ENCODE measurements around the gene ZNF385C.

Gene ZNF385C

GRCh38 chr17:42133461-42134041, 35.3 kb upstream of the ZNF385C start:
- H3K4me3 ChIP-seq (ENCODE audit: low read length) = no peak overlapping the region

GRCh38 chr17:42132941-42133340, 34.7 kb upstream of the ZNF385C start:
- Histone ChIP-seq H3K36me3 (ENCODE audit: insufficient read depth, low read depth, low read length) (peaks cover 30% of the 10 kb centered on the region), H3K9ac (ENCODE audit: low read depth, low read length) (no peak overlapping the region), H3K27me3 (ENCODE audit: insufficient read depth, low read length) (no peaks in the 10 kb centered on the region), H3K4me1 (ENCODE audit: insufficient read depth, low read length) (no peaks in the 10 kb centered on the region), H3K9me3 (ENCODE audit: insufficient read depth, low read depth, low read length) (no peaks in the 10 kb centered on the region), H3K27ac (ENCODE audit: low read length) (no peak overlapping the region), H3K4me3 (ENCODE audit: low read length) (no peak overlapping the region)

More at GRCh38 chr17:42133461-42134041, 35.3 kb upstream of the ZNF385C start:
- H3K36me3 ChIP-seq (ENCODE audit: insufficient read depth, low read depth, low read length) = peaks cover 24% of the 10 kb centered on the region
- no peaks in the 10 kb centered on the region for H3K4me1 ChIP-seq (ENCODE audit: insufficient read depth, low read length)
- H3K27me3 ChIP-seq (ENCODE audit: insufficient read depth, low read length) = no peaks in the 10 kb centered on the region
- no peak overlapping the region for H3K9ac ChIP-seq (ENCODE audit: low read depth, low read length)
- H3K9me3 ChIP-seq (ENCODE audit: insufficient read depth, low read depth, low read length) = no peaks in the 10 kb centered on the region
- H3K27ac ChIP-seq (ENCODE audit: low read length) = no peak overlapping the region

GRCh38 chr17:42131981-42132432, 33.7 kb upstream of the ZNF385C start:
- no peaks in the 10 kb centered on the region for H3K4me1 ChIP-seq (ENCODE audit: insufficient read depth, low read length)
- H3K36me3 ChIP-seq (ENCODE audit: insufficient read depth, low read depth, low read length) = peaks cover 40% of the 10 kb centered on the region
- no peak overlapping the region for H3K9ac ChIP-seq (ENCODE audit: low read depth, low read length)
- no peak overlapping the region for H3K27ac ChIP-seq (ENCODE audit: low read length)
- H3K4me3 ChIP-seq (ENCODE audit: low read length) = no peak overlapping the region
- no peaks in the 10 kb centered on the region for H3K9me3 ChIP-seq (ENCODE audit: insufficient read depth, low read depth, low read length)
- H3K27me3 ChIP-seq (ENCODE audit: insufficient read depth, low read length) = no peaks in the 10 kb centered on the region

- H3K9ac ChIP-seq (ENCODE audit: low read depth, low read length) = no peak overlapping the region
- H3K4me1 ChIP-seq (ENCODE audit: insufficient read depth, low read length) = no peaks in the 10 kb centered on the region
- H3K4me3 ChIP-seq (ENCODE audit: low read length) = no peak overlapping the region
- no peaks in the 10 kb centered on the region for H3K9me3 ChIP-seq (ENCODE audit: insufficient read depth, low read depth, low read length)
- H3K27ac ChIP-seq (ENCODE audit: low read length) = no peak overlapping the region
- H3K36me3 ChIP-seq (ENCODE audit: insufficient read depth, low read depth, low read length) = peaks cover 46% of the 10 kb centered on the region
- H3K27me3 ChIP-seq (ENCODE audit: insufficient read depth, low read length) = no peaks in the 10 kb centered on the region
These were observed 33.0 kb upstream of the ZNF385C start for GRCh38 chr17:42131232-42131631.

GRCh38 chr17:42130310-42130936, 32.1 kb upstream of the ZNF385C start:
- H3K36me3 ChIP-seq (ENCODE audit: insufficient read depth, low read depth, low read length) = peaks cover 54% of the 10 kb centered on the region

GRCh38 chr17:42129109-42129837, 31.0 kb upstream of the ZNF385C start:
- Histone ChIP-seq H3K4me3 (ENCODE audit: low read length) (no peak overlapping the region), H3K4me1 (ENCODE audit: insufficient read depth, low read length) (no peaks in the 10 kb centered on the region), H3K27ac (ENCODE audit: low read length) (no peak overlapping the region), H3K9ac (ENCODE audit: low read depth, low read length) (no peak overlapping the region), H3K36me3 (ENCODE audit: insufficient read depth, low read depth, low read length) (peaks cover 59% of the 10 kb centered on the region), H3K27me3 (ENCODE audit: insufficient read depth, low read length) (no peaks in the 10 kb centered on the region), H3K9me3 (ENCODE audit: insufficient read depth, low read depth, low read length) (no peaks in the 10 kb centered on the region)

More at GRCh38 chr17:42130310-42130936, 32.1 kb upstream of the ZNF385C start:
- Histone ChIP-seq H3K4me1 (ENCODE audit: insufficient read depth, low read length) (no peaks in the 10 kb centered on the region), H3K4me3 (ENCODE audit: low read length) (no peak overlapping the region), H3K9me3 (ENCODE audit: insufficient read depth, low read depth, low read length) (no peaks in the 10 kb centered on the region), H3K27me3 (ENCODE audit: insufficient read depth, low read length) (no peaks in the 10 kb centered on the region), H3K9ac (ENCODE audit: low read depth, low read length) (no peak overlapping the region), H3K27ac (ENCODE audit: low read length) (no peak overlapping the region)

GRCh38 chr17:42127414-42127813, 29.1 kb upstream of the ZNF385C start:
- no peak overlapping the region for H3K27ac ChIP-seq (ENCODE audit: low read length)
- no peak overlapping the region for H3K9ac ChIP-seq (ENCODE audit: low read depth, low read length)
- no peaks in the 10 kb centered on the region for H3K27me3 ChIP-seq (ENCODE audit: insufficient read depth, low read length)
- H3K4me3 ChIP-seq (ENCODE audit: low read length) = no peak overlapping the region
- H3K9me3 ChIP-seq (ENCODE audit: insufficient read depth, low read depth, low read length) = no peaks in the 10 kb centered on the region
- peaks cover 59% of the 10 kb centered on the region for H3K36me3 ChIP-seq (ENCODE audit: insufficient read depth, low read depth, low read length)
- H3K4me1 ChIP-seq (ENCODE audit: insufficient read depth, low read length) = no peaks in the 10 kb centered on the region

GRCh38 chr17:42126836-42127235, 28.6 kb upstream of the ZNF385C start:
- Histone ChIP-seq H3K27ac (ENCODE audit: low read length) (no peak overlapping the region), H3K4me1 (ENCODE audit: insufficient read depth, low read length) (peaks cover 3% of the 10 kb centered on the region; the same call in 1 of the 2 replicates), H3K36me3 (ENCODE audit: insufficient read depth, low read depth, low read length) (peaks cover 59% of the 10 kb centered on the region), H3K9me3 (ENCODE audit: insufficient read depth, low read depth, low read length) (no peaks in the 10 kb centered on the region), H3K27me3 (ENCODE audit: insufficient read depth, low read length) (no peaks in the 10 kb centered on the region), H3K4me3 (ENCODE audit: low read length) (no peak overlapping the region), H3K9ac (ENCODE audit: low read depth, low read length) (no peak overlapping the region)

GRCh38 chr17:42125565-42125964, 27.3 kb upstream of the ZNF385C start:
- no peaks in the 10 kb centered on the region for H3K9me3 ChIP-seq (ENCODE audit: insufficient read depth, low read depth, low read length)
- no peaks in the 10 kb centered on the region for H3K27me3 ChIP-seq (ENCODE audit: insufficient read depth, low read length)
- no peak overlapping the region for H3K4me3 ChIP-seq (ENCODE audit: low read length)
- no peak overlapping the region for H3K27ac ChIP-seq (ENCODE audit: low read length)
- peaks cover 54% of the 10 kb centered on the region for H3K36me3 ChIP-seq (ENCODE audit: insufficient read depth, low read depth, low read length)
- no peak overlapping the region for H3K9ac ChIP-seq (ENCODE audit: low read depth, low read length)
- H3K4me1 ChIP-seq (ENCODE audit: insufficient read depth, low read length) = peaks cover 3% of the 10 kb centered on the region; the same call in 1 of the 2 replicates

- no peak overlapping the region for H3K4me3 ChIP-seq (ENCODE audit: low read length)
- peaks cover 41% of the 10 kb centered on the region for H3K36me3 ChIP-seq (ENCODE audit: insufficient read depth, low read depth, low read length)
- H3K27ac ChIP-seq (ENCODE audit: low read length) = no peak overlapping the region
- H3K9ac ChIP-seq (ENCODE audit: low read depth, low read length) = no peak overlapping the region
- H3K4me1 ChIP-seq (ENCODE audit: insufficient read depth, low read length) = peaks cover 3% of the 10 kb centered on the region; the same call in 1 of the 2 replicates
- H3K27me3 ChIP-seq (ENCODE audit: insufficient read depth, low read length) = no peaks in the 10 kb centered on the region
- no peaks in the 10 kb centered on the region for H3K9me3 ChIP-seq (ENCODE audit: insufficient read depth, low read depth, low read length)
These were observed 26.0 kb upstream of the ZNF385C start for GRCh38 chr17:42124256-42124655.

- Histone ChIP-seq H3K36me3 (ENCODE audit: insufficient read depth, low read depth, low read length) (peaks cover 25% of the 10 kb centered on the region), H3K27ac (ENCODE audit: low read length) (no peak within 1 kb of the TSS), H3K4me3 (ENCODE audit: low read length) (peak within 1 kb of the TSS; percentile 52; the same call in 1 of the 2 replicates)
These were observed 24.4 kb upstream of the ZNF385C start, which contains the start of gene HSPB9 for GRCh38 chr17:42122371-42123303. TSS of gene HSPB9 (plus strand) at chr17:42122804. CDS start at chr17:42122851, 47 bp downstream.

More at GRCh38 chr17:42122371-42123303, 24.4 kb upstream of the ZNF385C start, which contains the start of gene HSPB9:
- H3K9ac ChIP-seq (ENCODE audit: low read depth, low read length) = peak within 1 kb of the TSS; percentile 49; the same call in 1 of the 2 replicates
- H3K9me3 ChIP-seq (ENCODE audit: insufficient read depth, low read depth, low read length) = no peaks in the 10 kb centered on the region
- no peaks in the 10 kb centered on the region for H3K27me3 ChIP-seq (ENCODE audit: insufficient read depth, low read length)
- H3K4me1 ChIP-seq (ENCODE audit: insufficient read depth, low read length) = peaks cover 3% of the 10 kb centered on the region; the same call in 1 of the 2 replicates
